ENCODE data around the gene MAT1A.
"Not testable (repeated sequence)": the region's sequence is repeated elsewhere in the genome, so short reads cannot be mapped to it uniquely, and the experiment has no call there.

MAT1A gene

GRCh38 chr10:80264081-80265056 lies 25.1 kb downstream of the MAT1A start:
- no peak for DNase-seq

GRCh38 chr10:80261316-80262030 lies 28.0 kb downstream of the MAT1A start:
- DNase-seq: no peak

GRCh38 chr10:80260295-80261243 lies 28.9 kb downstream of the MAT1A start:
- peak; percentile 40 for DNase-seq

GRCh38 chr10:80259405-80259871 lies 30.0 kb downstream of the MAT1A start:
- DNase-seq: no peak

DNA sequence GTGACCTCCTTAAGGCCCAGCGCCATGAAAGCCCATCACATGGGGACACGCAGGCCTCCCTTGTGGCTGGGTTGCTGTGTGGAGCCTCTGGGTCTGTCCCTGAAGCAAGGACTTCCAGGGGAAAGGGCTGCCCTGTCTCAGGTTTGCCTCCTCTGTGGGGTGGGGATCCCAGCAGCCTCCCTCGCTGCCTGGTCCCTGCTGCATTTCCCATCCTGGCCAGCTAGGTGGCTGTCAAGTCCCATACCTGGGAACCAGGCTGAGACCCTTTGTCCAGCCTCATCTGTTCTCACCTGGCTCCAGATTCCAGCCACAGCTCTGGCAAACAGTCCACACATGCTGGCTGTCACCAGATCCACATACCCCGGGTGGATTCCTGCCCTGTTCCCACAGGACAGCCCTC lies 32.7 kb downstream of the MAT1A start:
- DNase-seq: not testable (repeated sequence)

GRCh38 chr10:80254726-80255125 lies 34.7 kb downstream of the MAT1A start:
- not testable (repeated sequence) for DNase-seq

DNA sequence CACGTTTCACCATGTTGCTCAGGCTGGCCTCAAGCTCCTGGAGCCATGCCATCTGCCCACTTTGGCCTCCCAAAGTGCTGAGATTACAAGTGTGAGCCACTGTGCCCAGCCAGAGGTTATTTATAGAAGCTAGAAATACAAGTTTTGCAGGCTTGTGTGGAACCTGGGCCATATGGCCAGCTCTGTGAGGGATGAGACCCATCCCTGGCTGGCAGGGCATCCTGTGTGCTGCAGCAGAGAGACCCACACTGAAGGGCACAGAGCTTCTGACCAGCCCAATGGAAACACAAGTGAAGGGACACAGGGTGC lies 35.5 kb downstream of the MAT1A start:
- DNase-seq: not testable (repeated sequence)

DNA sequence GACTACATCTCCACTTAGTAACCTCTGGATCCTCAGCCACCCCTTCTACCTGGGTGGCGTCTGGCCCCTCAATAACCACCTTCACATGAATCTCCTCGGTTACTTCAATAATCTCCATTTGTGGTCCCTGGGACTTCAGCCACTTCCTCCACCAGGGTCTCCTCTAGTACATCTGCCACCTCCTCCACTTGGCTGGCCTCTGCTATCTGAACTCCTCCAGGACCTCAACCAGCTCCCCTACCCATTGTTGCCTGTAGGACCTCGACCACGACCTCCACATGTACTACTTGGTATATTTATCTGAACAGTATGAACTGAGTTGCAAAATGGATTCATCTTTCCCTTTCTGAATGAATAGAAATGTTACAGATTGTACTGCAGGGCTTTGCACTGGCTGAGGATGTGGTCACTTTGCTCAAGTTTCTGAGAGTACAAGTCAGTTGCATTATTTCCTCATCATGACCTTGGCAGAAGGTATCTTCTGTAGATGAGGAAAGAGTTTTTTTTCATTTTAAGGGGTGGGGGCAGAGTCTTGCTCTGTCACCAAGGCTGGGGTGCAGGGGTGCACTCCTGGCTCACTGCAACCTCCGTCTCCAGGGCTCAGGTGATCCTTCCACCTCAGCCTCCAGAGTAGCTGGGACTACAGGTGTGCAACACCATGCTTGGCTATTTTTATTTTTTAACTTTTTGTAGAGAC lies 36.0 kb downstream of the MAT1A start:
- DNase-seq: no peak

DNA sequence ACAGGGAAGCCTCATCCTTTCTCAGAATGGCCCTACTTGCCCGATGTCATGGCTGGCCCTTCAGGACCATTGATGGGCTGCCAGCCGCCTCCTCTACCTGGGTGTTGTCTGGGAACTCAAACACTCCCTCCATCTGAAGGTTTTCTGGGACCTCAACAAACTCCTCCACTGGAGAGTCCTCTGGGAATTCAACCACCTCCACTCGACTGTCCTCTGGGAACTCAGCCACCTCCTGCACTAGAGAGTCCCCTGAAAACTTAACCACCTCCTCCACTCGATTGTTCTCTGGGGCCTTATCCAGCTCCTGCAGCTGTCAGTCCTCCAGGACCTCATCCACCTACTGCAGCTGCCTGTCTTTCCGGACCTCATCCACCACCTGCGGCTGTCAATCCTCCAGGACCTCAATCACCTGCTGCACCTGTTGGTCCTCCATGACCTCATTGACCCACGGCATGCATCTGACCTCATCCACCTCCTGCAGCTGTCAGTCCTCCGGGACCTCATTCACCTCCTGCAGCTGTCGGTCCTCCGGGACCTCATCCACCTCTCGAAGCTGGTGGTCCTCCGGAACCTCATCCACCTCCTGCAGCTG lies 37.1 kb downstream of the MAT1A start:
- DNase-seq: no peak

DNA sequence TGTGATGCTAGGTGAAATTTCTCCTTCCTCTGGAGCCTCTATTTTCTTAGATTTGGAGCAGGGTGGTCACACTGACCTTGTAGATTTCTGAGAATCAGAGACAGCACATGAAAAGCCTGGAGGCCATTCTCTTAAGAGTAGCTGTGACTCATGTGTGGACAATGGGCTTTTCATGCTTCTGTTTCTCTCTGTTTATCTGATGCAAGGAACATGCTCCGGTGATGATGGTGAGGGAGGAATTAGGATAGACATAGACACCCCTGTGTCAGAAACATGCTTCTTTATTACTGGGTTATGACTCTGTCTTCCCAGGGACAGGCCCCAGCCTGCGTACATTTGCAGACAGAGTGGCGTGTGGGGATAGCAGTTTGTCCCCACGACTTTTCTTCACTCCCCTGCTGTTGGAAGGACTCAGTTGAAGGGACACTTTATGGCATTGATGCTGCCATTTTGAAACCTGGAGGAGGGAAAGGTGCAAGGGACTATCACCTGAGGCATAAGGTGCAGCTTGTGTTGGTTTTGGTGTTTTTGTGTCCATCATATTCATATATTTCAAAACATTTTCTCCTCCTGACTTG lies 37.7 kb downstream of the MAT1A start:
- not testable (repeated sequence) for DNase-seq

- DNase-seq: not testable (repeated sequence)
Measured at GRCh38 chr10:80250399-80250798, 39.1 kb downstream of the MAT1A start.

GRCh38 chr10:80249906-80250305 lies 39.6 kb downstream of the MAT1A start:
- DNase-seq: not testable (repeated sequence)

DNA sequence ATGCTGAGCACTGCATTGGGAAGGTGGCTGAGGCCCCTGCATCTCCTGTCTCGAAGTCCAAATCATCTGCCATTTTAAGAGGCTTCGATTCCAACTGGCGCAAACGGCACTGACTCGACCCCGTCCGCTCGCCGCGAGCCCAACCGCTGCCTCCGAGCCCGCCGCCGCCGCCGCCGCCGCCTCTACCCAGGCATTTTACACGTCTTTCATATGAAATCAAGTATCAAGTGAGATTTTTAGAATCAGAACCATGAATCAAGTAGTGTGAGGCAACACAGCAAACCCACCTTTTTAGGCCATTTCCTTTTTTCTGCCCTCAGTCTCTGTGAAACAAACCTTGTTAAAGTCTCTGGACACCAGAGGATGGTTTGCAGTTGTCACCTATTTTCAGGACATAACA lies 41.8 kb downstream of the MAT1A start:
- not testable (repeated sequence) for DNase-seq

GRCh38 chr10:80244371-80244770 lies 45.1 kb downstream of the MAT1A start:
- not testable (repeated sequence) for DNase-seq

DNA sequence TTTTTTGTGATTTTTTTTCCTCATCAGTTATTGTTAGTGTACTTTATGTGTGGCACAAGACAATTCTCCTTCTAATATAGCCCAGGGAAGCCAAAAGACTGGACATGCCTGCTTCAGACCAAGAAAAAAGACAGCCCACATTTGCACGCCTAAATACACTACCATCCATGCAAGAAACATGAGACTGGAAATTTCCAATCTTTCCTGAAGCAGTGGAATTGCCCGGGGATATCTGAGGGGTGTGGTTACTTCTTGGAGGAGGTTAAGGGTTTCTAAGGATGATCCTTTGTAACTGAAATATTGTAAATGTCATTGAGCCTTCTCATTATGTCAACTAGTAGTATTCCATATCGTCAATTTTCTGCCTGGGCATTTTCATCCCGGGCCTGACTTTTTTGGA lies 47.1 kb downstream of the MAT1A start:
- not testable (repeated sequence) for DNase-seq

GRCh38 chr10:80236457-80236856 lies 53.0 kb downstream of the MAT1A start:
- DNase-seq: not testable (repeated sequence)

DNA sequence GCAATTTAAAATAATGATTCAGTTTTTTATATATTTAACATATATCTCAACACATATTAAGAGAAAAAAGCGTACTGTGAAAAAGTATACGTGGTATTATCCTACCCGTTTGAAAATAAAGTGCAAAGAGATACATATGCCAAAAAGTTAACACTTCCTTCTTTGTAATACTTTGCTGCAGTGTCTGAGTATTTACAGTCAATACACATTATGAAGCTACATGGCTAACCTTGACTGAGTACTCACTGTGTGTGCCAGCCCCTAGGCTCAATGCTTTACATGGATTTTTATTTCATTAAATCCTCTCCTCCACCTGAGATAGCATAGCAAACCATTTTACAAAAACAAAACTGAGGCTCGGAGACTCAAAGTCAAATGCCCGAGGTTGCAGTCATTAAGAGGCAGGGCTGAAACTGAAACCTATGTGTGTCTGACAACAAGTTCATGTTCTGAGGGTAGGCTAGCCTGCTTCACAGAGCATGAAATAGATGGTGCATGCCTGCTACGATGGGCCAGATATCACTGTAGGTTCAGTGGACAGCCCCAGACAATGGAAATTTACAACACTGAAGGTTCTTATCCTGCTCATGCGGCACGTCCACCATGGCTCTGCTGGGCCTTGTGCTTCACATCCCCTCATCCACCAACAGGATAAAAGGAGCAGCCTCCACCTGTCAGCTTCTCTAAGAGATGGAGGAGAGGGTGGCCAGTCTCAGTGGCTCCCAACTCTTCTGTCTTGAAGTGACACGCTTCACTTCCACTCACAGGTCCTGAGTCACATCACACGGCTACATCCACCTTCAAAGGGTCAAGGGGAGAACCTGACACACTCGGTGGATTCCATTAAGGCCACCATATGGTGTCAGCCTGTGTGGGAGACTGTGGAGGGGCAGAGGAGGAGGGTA lies 54.9 kb downstream of the MAT1A start:
- DNase-seq: not testable (repeated sequence)

- DNase-seq: not testable (repeated sequence)
Measured at GRCh38 chr10:80233871-80234270, 55.6 kb downstream of the MAT1A start.

DNA sequence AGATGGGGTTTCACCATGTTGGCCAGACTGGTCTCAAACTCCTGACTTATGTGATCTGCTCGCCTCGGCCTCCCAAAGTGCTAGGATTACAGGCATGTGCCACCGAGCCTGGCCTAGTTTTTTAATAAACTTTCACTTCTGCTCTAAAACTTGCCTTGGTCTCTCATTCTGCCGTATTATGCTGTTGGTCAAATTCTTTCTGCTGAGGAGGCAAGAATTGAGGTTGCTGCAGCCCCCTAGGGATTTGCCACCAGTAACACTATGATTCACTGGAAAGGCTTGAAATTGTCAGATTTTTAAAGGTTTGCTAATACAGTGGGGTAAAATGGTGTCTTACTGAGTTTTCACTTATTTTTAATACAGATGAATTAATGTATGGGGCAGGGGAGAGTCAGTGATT lies 62.7 kb downstream of the MAT1A start:
- DNase-seq: not testable (repeated sequence)

DNA sequence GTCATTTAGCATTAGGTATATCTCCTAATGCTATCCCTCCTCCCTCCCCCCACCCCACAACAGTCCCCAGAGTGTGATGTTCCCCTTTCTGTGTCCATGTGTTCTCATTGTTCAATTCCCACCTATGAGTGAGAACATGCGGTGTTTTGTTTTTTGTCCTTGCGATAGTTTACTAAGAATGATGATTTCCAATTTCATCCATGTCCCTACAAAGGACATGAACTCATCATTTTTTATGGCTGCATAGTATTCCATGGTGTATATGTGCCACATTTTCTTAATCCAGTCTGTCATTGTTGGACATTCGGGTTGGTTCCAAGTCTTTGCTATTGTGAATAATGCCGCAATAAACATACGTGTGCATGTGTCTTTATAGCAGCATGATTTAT lies 66.4 kb downstream of the MAT1A start:
- not testable (repeated sequence) for DNase-seq

All from CD4-positive, alpha-beta T cell treated with Interleukin-12 subunit alpha and Interleukin-12 subunit beta, for 1 hour (primary cell).